HCT116 (cell line): Measurements from ENCODE around the gene SLC7A5.
"Not testable (repeated sequence)": the region's sequence is repeated elsewhere in the genome, so short reads cannot be mapped to it uniquely, and the experiment has no call there.

Source experiments
- CEBPB ChIP-seq: IDR thresholded peaks from 2 replicates; pipeline ENCODE4 v1.6.1; 2012; ENCODE audit warnings: low read depth
- EZH2 ChIP-seq: fragments of 200-600 bp; sonication (generic); IDR thresholded peaks from 2 replicates; pipeline ENCODE4 v1.6.1; 2017; ENCODE audit warnings: antibody characterized with exemption, mixed run types
- EZH2phosphoT487 ChIP-seq: fragments of 200-600 bp; IDR thresholded peaks from 2 replicates; pipeline ENCODE4 v1.6.1; 2018; ENCODE audit warnings: antibody characterized with exemption, borderline replicate concordance
- FOSL1 ChIP-seq: IDR thresholded peaks from 2 replicates; pipeline ENCODE4 v1.6.1; 2012; ENCODE audit warnings: low read depth
- MAX ChIP-seq: IDR thresholded peaks from 2 replicates; pipeline ENCODE4 v1.6.1; 2012
- POLR2A ChIP-seq: IDR thresholded peaks from 2 replicates; pipeline ENCODE4 v1.7.0; 2011; ENCODE audit warnings: borderline replicate concordance; ENCODE audit not compliant: insufficient read depth, insufficient read length; ENCODE audit errors: extremely low read depth
- POLR2AphosphoS5 ChIP-seq: IDR thresholded peaks from 2 replicates; pipeline ENCODE4 v1.6.1; 2011; ENCODE audit warnings: mild to moderate bottlenecking, low read depth, low read length, moderate library complexity
- RAD21 ChIP-seq: IDR thresholded peaks from 2 replicates; pipeline ENCODE4 v1.6.1; 2012; ENCODE audit warnings: low read depth, mild to moderate bottlenecking
- YY1 ChIP-seq: IDR thresholded peaks from 2 replicates; pipeline ENCODE4 v1.6.1; 2011; ENCODE audit warnings: low read length, low read depth, moderate library complexity, mild to moderate bottlenecking; ENCODE audit not compliant: insufficient replicate concordance; ENCODE audit errors: extremely low read depth
- TF ChIP-seq, protein P1 (sequence below), 3 experiments: fragments of 200-600 bp in 1 of 3; sonication (generic) in 1 of 3; IDR thresholded peaks in 2 of 3; conservative IDR thresholded peaks in 1 of 3; 2 replicates each; pipeline ENCODE4 v1.5.1; 2012 to 2017; ENCODE audit warnings: low read depth in 2 of 3, low read length in 2 of 3, antibody characterized with exemption in 1 of 3, borderline replicate concordance in 1 of 3, control low read depth in 1 of 3, mild to moderate bottlenecking in 1 of 3, mixed read lengths in 1 of 3, mixed run types in 1 of 3, moderate library complexity in 1 of 3; ENCODE audit not compliant: insufficient read depth in 1 of 3
- TF ChIP-seq, protein P2 (sequence below): IDR thresholded peaks from 2 replicates; pipeline ENCODE4 v1.6.1; 2012; ENCODE audit warnings: low read depth

- TF ChIP-seq, protein P1, sequence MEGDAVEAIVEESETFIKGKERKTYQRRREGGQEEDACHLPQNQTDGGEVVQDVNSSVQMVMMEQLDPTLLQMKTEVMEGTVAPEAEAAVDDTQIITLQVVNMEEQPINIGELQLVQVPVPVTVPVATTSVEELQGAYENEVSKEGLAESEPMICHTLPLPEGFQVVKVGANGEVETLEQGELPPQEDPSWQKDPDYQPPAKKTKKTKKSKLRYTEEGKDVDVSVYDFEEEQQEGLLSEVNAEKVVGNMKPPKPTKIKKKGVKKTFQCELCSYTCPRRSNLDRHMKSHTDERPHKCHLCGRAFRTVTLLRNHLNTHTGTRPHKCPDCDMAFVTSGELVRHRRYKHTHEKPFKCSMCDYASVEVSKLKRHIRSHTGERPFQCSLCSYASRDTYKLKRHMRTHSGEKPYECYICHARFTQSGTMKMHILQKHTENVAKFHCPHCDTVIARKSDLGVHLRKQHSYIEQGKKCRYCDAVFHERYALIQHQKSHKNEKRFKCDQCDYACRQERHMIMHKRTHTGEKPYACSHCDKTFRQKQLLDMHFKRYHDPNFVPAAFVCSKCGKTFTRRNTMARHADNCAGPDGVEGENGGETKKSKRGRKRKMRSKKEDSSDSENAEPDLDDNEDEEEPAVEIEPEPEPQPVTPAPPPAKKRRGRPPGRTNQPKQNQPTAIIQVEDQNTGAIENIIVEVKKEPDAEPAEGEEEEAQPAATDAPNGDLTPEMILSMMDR (IDR thresholded peaks at IDR 0.05 in 2 of 3, conservative IDR thresholded peaks at IDR 0.05 in 1 of 3; ENCODE audit: borderline replicate concordance in 1 of 3, insufficient read depth in 1 of 3, low read depth in 2 of 3, low read length in 2 of 3): not testable (repeated sequence)
- not testable (repeated sequence) for TF ChIP-seq EZH2, RAD21, POLR2A, FOSL1, CEBPB, MAX, YY1, EZH2phosphoT487, POLR2AphosphoS5
- TF ChIP-seq, protein P2, sequence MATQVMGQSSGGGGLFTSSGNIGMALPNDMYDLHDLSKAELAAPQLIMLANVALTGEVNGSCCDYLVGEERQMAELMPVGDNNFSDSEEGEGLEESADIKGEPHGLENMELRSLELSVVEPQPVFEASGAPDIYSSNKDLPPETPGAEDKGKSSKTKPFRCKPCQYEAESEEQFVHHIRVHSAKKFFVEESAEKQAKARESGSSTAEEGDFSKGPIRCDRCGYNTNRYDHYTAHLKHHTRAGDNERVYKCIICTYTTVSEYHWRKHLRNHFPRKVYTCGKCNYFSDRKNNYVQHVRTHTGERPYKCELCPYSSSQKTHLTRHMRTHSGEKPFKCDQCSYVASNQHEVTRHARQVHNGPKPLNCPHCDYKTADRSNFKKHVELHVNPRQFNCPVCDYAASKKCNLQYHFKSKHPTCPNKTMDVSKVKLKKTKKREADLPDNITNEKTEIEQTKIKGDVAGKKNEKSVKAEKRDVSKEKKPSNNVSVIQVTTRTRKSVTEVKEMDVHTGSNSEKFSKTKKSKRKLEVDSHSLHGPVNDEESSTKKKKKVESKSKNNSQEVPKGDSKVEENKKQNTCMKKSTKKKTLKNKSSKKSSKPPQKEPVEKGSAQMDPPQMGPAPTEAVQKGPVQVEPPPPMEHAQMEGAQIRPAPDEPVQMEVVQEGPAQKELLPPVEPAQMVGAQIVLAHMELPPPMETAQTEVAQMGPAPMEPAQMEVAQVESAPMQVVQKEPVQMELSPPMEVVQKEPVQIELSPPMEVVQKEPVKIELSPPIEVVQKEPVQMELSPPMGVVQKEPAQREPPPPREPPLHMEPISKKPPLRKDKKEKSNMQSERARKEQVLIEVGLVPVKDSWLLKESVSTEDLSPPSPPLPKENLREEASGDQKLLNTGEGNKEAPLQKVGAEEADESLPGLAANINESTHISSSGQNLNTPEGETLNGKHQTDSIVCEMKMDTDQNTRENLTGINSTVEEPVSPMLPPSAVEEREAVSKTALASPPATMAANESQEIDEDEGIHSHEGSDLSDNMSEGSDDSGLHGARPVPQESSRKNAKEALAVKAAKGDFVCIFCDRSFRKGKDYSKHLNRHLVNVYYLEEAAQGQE: not testable (repeated sequence)
Observed at GRCh38 chr16:87863327-87863635, 6.0 kb downstream of the SLC7A5 start.
